Upper lobe of left lung (tissue), 6 donors: ENCODE measurements around the gene SMARCD3. TPM values are rescaled to one million over a fixed set of nuclear protein-coding genes. Genes with fewer than 3 reads are reported as not detected.

ENCODE experiments used
- ATAC-seq, 2 donors: fragments of 200-7000 bp; cut with Tn5 transposase; one replicate each; pipeline ENCODE4 v1.9.1; 2022; ENCODE audit warnings: mild to moderate bottlenecking in 2 of 2, moderate library complexity in 2 of 2; ENCODE audit not compliant: low FRiP score in 2 of 2
- DNase-seq, 2 donors: peaks; one replicate each; pipeline ENCODE4 v3.0.0-alpha.2; 2019 to 2020
- H3K27ac ChIP-seq, 4 donors: fragments of 200-600 bp; sonication (generic); one replicate each; pipeline ENCODE4 v1.5.1; 2016 to 2019
- H3K27me3 ChIP-seq, 4 donors: fragments of 200-600 bp; sonication (generic); one replicate each; pipeline ENCODE4 v1.5.1; 2017 to 2019
- H3K36me3 ChIP-seq, 4 donors: fragments of 200-600 bp; sonication (generic); one replicate each; pipeline ENCODE4 v1.5.1; 2016 to 2019
- H3K4me1 ChIP-seq, 4 donors: fragments of 200-600 bp; sonication (generic); one replicate each; pipeline ENCODE4 v1.5.1; 2018 to 2019
- H3K4me3 ChIP-seq, 4 donors: fragments of 200-600 bp; sonication (generic); one replicate each; pipeline ENCODE4 v1.5.1; 2017 to 2019; ENCODE audit warnings: mild to moderate bottlenecking in 2 of 4, moderate library complexity in 1 of 4
- H3K9me3 ChIP-seq, 4 donors: fragments of 200-600 bp; sonication (generic); one replicate each; pipeline ENCODE4 v1.5.1; 2018 to 2019
- CTCF ChIP-seq, 6 experiments: fragments of 450-650 bp in 4 of 6; fragments of 200-600 bp in 2 of 6; sonication (generic) in 2 of 6; IDR thresholded peaks; one replicate each; pipeline ENCODE4 v1.5.1; 2016 to 2019; ENCODE audit warnings: antibody characterized with exemption in 6 of 6
- EP300 ChIP-seq, 4 donors: sonication (generic); formaldehyde crosslinking; IDR thresholded peaks; one replicate each; pipeline ENCODE4 v1.5.1; 2017; ENCODE audit warnings: antibody characterized with exemption in 4 of 4, control low read depth in 2 of 4
- POLR2A ChIP-seq, 4 donors: fragments of 450-650 bp; IDR thresholded peaks; one replicate each; pipeline ENCODE4 v1.5.1; 2016 to 2017; ENCODE audit warnings: antibody characterized with exemption in 4 of 4, mild to moderate bottlenecking in 2 of 4
- POLR2AphosphoS5 ChIP-seq, 2 donors: sonication (generic); formaldehyde crosslinking; IDR thresholded peaks; one replicate each; pipeline ENCODE4 v1.5.1; 2017; ENCODE audit warnings: antibody characterized with exemption in 2 of 2
- WGBS, 2 donors: methylation state at CpG; one replicate each; pipeline ENCODE4 v1.1.5; 2017 to 2018; 5-methylcytosine and 5-hydroxymethylcytosine counted together
- total RNA-seq, 6 donors: library from RNA; depleted of rRNA in 4 of 6; stranded (reverse); fragments of >200 nt in 4 of 6; gene quantifications; one replicate each; pipeline versions ENCODE4 v1.1.0 to v1.2.1, GENCODE V29; 2016 to 2021
- donor health status: DM: no; HTN: no; CAD: no; lungs with moderate emphysema.
- donor health status: DM: no; HTN: yes; CAD: no; lungs with severe emphysema.

The SMARCD3 gene
- total RNA-seq, 6 donors from 2014 or later: 32.8 to 63.9 (median 40.8) TPM

GRCh38 chr7:151205730-151206129 is 42.8 kb downstream of the SMARCD3 start:
- no peaks in the 10 kb centered on the region for H3K4me1 ChIP-seq
- no peaks in the 10 kb centered on the region for H3K36me3 ChIP-seq
- no peak for DNase-seq
- no peaks in the 10 kb centered on the region for H3K27me3 ChIP-seq
- no peak overlapping the region for H3K4me3 ChIP-seq
- WGBS, 2 donors: 60 to 71% methylated on average over 6 of the region's 6 CpGs
- no peak for ATAC-seq
- no peak for TF ChIP-seq CTCF (IDR thresholded peaks at IDR 0.05)
- TF ChIP-seq POLR2AphosphoS5 (IDR thresholded peaks at IDR 0.05): no peak
- no peak overlapping the region for H3K27ac ChIP-seq
- no peaks in the 10 kb centered on the region for H3K9me3 ChIP-seq

DNA sequence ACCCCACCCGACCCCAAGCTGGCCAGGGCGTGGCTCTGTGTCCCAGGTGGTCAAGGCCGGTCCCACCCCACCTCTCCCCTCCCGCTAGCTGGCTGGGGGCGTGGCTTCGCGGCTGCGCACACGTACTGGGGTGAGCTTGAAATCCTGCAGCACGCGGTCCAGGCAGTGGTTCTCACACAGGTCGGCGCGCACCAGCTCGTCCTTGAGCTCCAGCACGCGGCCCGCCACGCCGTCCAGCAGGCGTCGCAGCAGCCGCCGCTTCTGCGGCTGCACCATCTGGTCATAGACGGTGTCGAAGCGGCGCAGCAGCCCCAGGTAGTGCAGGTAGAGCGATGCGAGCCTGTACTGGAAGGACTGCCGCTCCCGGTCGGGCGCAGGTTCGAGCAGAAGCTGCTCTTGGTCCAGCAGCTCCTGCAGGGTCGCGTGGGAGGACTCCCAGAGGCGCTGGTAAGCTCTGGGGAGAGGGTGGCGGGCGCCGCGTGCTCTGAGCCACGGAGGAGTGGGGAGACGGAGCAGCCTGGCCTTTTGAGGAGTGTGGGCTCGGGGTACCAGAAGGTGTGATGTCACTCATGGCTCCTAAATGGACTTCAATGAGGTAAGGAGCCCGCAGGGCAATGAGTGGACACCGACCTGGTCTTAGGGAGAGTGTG is 44.0 kb downstream of the SMARCD3 start:
- Histone ChIP-seq H3K4me3 (no peak overlapping the region), H3K4me1 (no peaks in the 10 kb centered on the region), H3K27ac (no peak overlapping the region), H3K27me3 (no peaks in the 10 kb centered on the region), H3K9me3 (no peaks in the 10 kb centered on the region), H3K36me3 (no peaks in the 10 kb centered on the region)
- DNase-seq (peak in 1 of 2 donors; percentile 84), ATAC-seq (no peak)
- TF ChIP-seq CTCF (IDR thresholded peaks at IDR 0.05) (peak in 1 of 6 experiments; percentile 14), EP300 (IDR thresholded peaks at IDR 0.05) (no peak), POLR2AphosphoS5 (IDR thresholded peaks at IDR 0.05) (no peak), POLR2A (IDR thresholded peaks at IDR 0.05) (no peak)
- 68 to 83% methylated on average over 9 to 41 of the region's 48 CpGs for whole genome bisulfite sequencing, 2 donors

- Histone ChIP-seq H3K27ac (no peak overlapping the region), H3K36me3 (no peaks in the 10 kb centered on the region), H3K27me3 (no peaks in the 10 kb centered on the region), H3K9me3 (no peaks in the 10 kb centered on the region), H3K4me3 (no peak overlapping the region), H3K4me1 (no peaks in the 10 kb centered on the region)
- DNase-seq: no peak
- no peak for TF ChIP-seq POLR2AphosphoS5 (IDR thresholded peaks at IDR 0.05)
- TF ChIP-seq CTCF (IDR thresholded peaks at IDR 0.05): no peak
- no peak for TF ChIP-seq POLR2A (IDR thresholded peaks at IDR 0.05)
- TF ChIP-seq EP300 (IDR thresholded peaks at IDR 0.05): no peak
- 91 to 94% methylated on average over 9 of the region's 9 CpGs for WGBS, 2 donors
- ATAC-seq: no peak
These were observed 45.7 kb downstream of the SMARCD3 start for GRCh38 chr7:151202836-151203235.

DNA sequence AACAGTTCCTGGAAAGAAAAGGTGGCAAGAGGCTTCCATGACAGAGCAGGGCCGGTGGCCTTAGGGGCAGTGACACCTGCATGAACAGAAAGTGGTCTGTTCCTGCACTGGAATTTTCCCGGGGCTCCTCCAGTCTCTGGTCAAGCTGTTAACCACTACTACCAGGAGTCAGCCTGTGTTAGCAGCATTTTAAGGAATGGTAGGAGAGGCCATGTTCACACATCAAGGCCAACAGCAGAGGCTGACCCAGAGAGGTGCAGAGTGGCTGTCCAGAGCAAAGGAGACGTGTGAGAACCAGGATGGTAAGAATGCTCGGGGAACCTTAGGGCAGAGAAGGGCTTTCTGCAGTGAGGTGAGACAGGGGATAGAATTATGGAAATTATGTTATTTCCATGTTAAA is 46.7 kb downstream of the SMARCD3 start:
- H3K27me3 ChIP-seq: no peaks in the 10 kb centered on the region
- no peaks in the 10 kb centered on the region for H3K9me3 ChIP-seq
- TF ChIP-seq CTCF (IDR thresholded peaks at IDR 0.05) (no peak), POLR2AphosphoS5 (IDR thresholded peaks at IDR 0.05) (no peak), EP300 (IDR thresholded peaks at IDR 0.05) (no peak), POLR2A (IDR thresholded peaks at IDR 0.05) (no peak)
- no peaks in the 10 kb centered on the region for H3K4me1 ChIP-seq
- no peak for ATAC-seq
- no peaks in the 10 kb centered on the region for H3K36me3 ChIP-seq
- H3K27ac ChIP-seq: no peak overlapping the region
- 80 to 83% methylated on average over 4 of the region's 4 CpGs for WGBS, 2 donors
- no peak for DNase-seq
- no peak overlapping the region for H3K4me3 ChIP-seq

- Histone ChIP-seq H3K27ac (no peak overlapping the region), H3K9me3 (no peaks in the 10 kb centered on the region), H3K4me1 (no peaks in the 10 kb centered on the region), H3K36me3 (no peaks in the 10 kb centered on the region), H3K27me3 (no peaks in the 10 kb centered on the region), H3K4me3 (no peak overlapping the region)
- WGBS, 2 donors: 75 to 80% methylated on average over 3 of the region's 3 CpGs
- ATAC-seq (no peak), DNase-seq (no peak)
- TF ChIP-seq CTCF (IDR thresholded peaks at IDR 0.05) (no peak), POLR2AphosphoS5 (IDR thresholded peaks at IDR 0.05) (no peak), EP300 (IDR thresholded peaks at IDR 0.05) (no peak), POLR2A (IDR thresholded peaks at IDR 0.05) (no peak)
These were observed 47.1 kb downstream of the SMARCD3 start for GRCh38 chr7:151201344-151201743.
